Esophagus muscularis mucosa (tissue), 3 donors: ENCODE data around the gene CGB3.
"Not testable (repeated sequence)": the region's sequence is repeated elsewhere in the genome, so short reads cannot be mapped to it uniquely, and the experiment has no call there.

Source experiments
- POLR2A ChIP-seq: fragments of 450-650 bp; IDR thresholded peaks from one replicate; pipeline ENCODE4 v1.6.1; 2017; ENCODE audit warnings: antibody characterized with exemption, moderate library complexity, mild to moderate bottlenecking, low read depth
- POLR2AphosphoS5 ChIP-seq, 2 donors: sonication (generic); formaldehyde crosslinking; IDR thresholded peaks; one replicate each; pipeline ENCODE4 v1.6.1; 2017; ENCODE audit warnings: antibody characterized with exemption in 2 of 2
- TF ChIP-seq, protein P1 (sequence below), 3 experiments: fragments of 200-600 bp in 2 of 3; fragments of 450-650 bp in 1 of 3; sonication (generic) in 2 of 3; IDR thresholded peaks; one replicate each; pipeline ENCODE4 v1.5.1; 2017 to 2019; ENCODE audit warnings: antibody characterized with exemption in 3 of 3, mild to moderate bottlenecking in 2 of 3, moderate library complexity in 1 of 3

DNA sequence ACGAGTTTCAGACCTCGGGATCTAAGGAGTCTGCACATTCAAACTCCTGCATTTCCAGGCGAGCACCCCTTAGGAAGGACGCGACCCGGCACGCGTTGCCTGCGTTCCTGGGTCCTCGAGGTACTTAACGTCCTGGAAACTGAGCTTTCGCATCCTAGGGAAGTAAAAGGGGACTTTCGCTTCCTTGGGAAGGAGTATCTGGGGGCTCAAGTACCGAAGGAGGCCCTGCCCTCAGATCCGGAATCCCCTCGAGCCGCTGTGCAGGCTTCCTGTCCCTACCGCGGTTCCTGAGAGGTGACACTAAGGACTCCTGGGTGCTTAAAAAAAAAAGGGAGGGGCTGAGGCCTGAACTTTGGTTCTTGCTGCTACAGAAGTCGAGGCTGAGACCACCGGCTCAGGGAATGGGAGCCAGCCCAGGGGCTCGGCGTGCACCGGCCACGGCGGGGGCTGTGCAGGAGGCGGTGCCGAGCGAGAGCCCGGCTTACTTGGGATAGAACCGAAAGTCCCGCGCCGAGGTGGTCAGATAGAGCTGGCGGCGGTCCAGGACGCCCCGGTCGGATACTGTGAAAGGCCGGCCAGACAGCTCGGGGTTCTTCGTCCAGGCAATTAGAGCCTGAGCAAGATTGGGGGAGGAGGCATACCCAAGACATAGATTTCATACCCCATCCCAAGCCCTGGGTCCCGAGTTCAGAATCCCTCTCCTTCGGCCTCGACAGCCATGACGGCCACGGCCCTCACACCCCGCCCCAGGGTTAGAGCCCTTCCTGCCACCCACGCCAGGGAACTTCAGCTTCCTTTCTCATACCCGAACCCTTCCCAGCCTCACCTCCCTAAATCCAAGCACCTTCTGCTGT, 5.5 kb downstream of the CGB3 start:
- TF ChIP-seq, protein P1, sequence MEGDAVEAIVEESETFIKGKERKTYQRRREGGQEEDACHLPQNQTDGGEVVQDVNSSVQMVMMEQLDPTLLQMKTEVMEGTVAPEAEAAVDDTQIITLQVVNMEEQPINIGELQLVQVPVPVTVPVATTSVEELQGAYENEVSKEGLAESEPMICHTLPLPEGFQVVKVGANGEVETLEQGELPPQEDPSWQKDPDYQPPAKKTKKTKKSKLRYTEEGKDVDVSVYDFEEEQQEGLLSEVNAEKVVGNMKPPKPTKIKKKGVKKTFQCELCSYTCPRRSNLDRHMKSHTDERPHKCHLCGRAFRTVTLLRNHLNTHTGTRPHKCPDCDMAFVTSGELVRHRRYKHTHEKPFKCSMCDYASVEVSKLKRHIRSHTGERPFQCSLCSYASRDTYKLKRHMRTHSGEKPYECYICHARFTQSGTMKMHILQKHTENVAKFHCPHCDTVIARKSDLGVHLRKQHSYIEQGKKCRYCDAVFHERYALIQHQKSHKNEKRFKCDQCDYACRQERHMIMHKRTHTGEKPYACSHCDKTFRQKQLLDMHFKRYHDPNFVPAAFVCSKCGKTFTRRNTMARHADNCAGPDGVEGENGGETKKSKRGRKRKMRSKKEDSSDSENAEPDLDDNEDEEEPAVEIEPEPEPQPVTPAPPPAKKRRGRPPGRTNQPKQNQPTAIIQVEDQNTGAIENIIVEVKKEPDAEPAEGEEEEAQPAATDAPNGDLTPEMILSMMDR (IDR thresholded peaks at IDR 0.05), result not testable (repeated sequence)
- TF ChIP-seq POLR2A; POLR2AphosphoS5 (IDR thresholded peaks at IDR 0.05): not testable (repeated sequence)
